OCI-M2 (cell line): ENCODE data around the gene PRLH.
"Not testable (repeated sequence)": the region's sequence is repeated elsewhere in the genome, so short reads cannot be mapped to it uniquely, and the experiment has no call there.

Experiments
- DNase-seq: peaks from one replicate; lab custom pipeline; 2025; ENCODE audit not compliant: unreplicated experiment; lab: John Stamatoyannopoulos, UW

PRLH gene

DNA sequence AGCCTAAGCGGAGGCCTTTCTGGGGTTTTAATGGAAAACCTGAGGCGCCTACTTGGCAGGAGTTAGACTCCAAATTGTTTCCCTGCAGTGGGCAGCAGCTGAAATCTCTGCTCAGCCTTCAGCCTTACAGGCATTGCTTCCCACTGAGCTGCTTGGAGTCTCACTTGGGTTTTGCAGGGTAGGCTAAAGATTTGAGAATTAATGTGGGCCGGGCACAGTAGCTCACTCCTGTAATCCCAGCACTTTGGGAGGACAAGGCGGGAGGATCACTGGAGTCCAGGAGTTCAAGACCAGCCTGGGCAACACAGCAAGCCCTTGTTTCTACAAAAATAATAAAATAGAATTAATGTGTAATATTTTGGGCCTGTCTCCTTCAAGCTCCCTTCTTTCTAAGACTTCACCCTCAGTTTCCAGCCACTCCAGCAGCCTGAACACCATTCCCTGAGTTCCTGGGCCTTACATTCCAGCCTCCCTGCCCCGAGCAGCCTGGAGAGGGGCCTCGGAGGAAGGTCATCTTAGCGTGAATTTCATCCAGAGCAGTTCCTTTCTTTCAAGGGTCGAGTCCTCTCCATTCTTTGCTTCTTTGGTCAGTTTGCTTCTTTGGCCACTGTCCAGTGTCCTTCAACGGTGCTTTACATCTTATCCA lies 33.2 kb downstream of the PRLH start:
- no peak for DNase-seq

DNA sequence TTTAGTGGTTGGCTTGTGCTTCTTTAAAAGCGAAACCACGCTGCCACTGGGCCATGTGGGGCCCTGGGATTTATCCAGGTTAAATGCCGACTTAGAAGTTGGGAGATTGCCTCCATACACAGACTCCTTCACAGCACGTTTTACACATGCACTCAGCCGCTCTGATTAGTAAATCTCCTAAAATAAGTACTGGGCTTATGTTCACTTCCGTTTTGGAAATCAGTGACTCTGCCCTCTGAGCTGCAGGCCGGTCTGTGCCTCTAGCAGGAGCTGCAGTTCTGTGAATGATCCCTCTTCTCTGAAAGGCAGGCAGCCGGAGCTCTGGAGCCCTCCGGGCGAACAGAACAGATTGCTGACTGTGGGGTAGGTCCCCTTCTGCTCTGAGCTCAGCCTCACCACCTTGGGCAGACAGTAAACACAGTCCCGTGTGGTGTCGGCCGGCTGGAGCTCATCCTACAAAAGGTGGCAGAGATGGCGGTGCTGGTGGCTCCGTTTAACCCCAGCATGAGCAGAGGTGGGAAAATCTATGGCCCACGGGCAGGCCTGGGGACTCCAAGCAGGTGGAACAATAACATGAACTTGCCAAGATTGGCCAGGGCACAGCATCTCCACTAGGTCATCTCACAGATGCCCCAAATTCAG lies 34.0 kb downstream of the PRLH start:
- DNase-seq: no peak

DNA sequence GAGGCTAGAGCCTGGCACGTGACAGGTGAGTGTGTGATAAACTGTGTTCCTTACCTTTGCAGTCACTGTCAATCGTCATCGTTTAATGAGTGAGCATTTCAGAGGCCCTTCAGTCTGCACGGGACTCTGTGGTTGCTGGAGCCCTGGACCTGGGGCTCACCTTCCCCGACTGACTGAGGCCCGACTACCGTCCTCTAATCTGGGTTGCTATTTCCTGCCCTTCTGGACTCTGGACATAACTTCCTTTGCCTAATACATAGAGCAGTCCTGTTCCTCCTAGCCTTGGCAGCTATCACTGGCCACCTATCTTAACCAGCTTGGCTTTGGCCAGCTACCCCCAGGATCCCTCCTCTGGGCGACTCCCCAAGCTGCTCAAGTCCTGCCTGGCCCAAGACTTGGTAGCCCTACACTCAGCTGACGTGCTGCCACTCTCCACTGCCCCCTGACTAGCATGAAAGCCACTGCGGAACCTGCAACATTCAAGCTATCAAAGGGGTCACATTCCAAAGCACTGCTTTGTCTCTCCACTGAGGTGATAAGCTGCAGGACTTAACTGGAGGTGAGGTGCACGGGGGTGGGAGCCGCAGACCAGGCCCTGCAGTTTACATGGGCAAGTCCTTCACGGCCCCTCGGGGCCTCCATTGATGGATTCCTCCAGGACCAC lies 35.2 kb downstream of the PRLH start:
- DNase-seq: no peak

GRCh38 chr2:237602409-237602808 lies 36.0 kb downstream of the PRLH start:
- DNase-seq: no peak

GRCh38 chr2:237603049-237603717 lies 36.8 kb downstream of the PRLH start:
- DNase-seq: no peak

DNA sequence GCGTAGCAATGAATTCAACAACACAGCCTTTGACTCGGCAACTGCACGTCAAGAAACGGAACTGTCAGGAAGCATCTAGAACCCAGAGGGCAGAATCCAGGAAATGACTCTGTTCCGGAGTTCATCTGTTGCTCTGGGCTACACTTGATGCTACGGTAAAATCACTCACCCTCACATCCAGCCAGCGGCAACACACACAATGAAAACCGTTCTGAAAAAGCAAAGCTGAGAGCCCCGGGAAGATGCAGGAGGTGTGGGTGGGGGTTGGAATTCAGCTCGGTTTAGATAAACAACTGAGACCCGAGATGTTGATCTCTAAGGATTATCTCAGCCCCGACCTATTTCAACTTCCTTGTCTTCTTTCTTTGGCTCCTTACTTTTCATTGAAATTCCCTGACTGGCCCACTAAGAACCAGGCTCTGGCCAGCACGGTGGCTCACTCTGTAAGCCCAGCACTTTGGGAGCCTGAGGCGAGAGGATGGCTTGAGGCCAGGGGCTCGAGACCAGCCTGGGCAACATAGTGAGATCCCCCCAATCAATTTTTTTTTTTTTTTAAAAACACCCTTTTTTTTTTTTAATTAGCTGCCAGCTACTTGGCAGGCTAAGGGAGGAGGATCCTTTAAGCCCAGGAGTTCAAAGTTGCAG lies 37.5 kb downstream of the PRLH start:
- no peak for DNase-seq

- DNase-seq: no peak
These were observed 38.0 kb downstream of the PRLH start for GRCh38 chr2:237604391-237604790.

- no peak for DNase-seq
These were observed 38.6 kb downstream of the PRLH start for GRCh38 chr2:237604960-237605359.

GRCh38 chr2:237606522-237606921 lies 40.1 kb downstream of the PRLH start:
- not testable (repeated sequence) for DNase-seq

GRCh38 chr2:237612527-237613357 lies 46.4 kb downstream of the PRLH start:
- DNase-seq: no peak

- no peak for DNase-seq
These were observed 47.3 kb downstream of the PRLH start for GRCh38 chr2:237613679-237614078.

- no peak for DNase-seq
These were observed 47.9 kb downstream of the PRLH start for GRCh38 chr2:237614151-237614720.

- no peak for DNase-seq
These were observed 49.4 kb downstream of the PRLH start for GRCh38 chr2:237615631-237616249.

- DNase-seq: no peak
These were observed 50.0 kb downstream of the PRLH start for GRCh38 chr2:237616373-237616733.
